WTC11 (cell line): ENCODE results near the gene CYP46A1. TPM values are rescaled to one million over a fixed set of nuclear protein-coding genes. Genes with fewer than 3 reads are reported as not detected.

Experiments used
- ATAC-seq: fragments of 200-7000 bp; cut with Tn5 transposase; 2 replicates; pipeline ENCODE4 v1.10.0; 2021; ENCODE audit warnings: mild to moderate bottlenecking, moderate library complexity
- CTCF ChIA-PET: fragments of 300-600 bp; sonication (Branson Sonifier 250); formaldehyde crosslinking; loops from one replicate; lab custom pipeline; 2021; ENCODE audit warnings: antibody characterized with exemption; lab: Charles Lee
- POLR2A ChIA-PET: fragments of 350-600 bp; sonication (Branson Sonifier 250); formaldehyde crosslinking; loops from one replicate; lab custom pipeline; 2021; ENCODE audit warnings: antibody characterized with exemption; lab: Charles Lee
- DNase-seq: peaks from one replicate; pipeline ENCODE4 v3.0.0; 2021; ENCODE audit warnings: low spot score
- H3K27ac Mint-ChIP-seq: 2 replicates; pipeline ENCODE4 v1.8.0; 2021; ENCODE audit warnings: mixed read lengths
- H3K27me3 Mint-ChIP-seq: 2 replicates; pipeline ENCODE4 v1.8.0; 2021; ENCODE audit warnings: low read depth, mild to moderate bottlenecking, moderate library complexity, mixed read lengths
- H3K36me3 Mint-ChIP-seq: 2 replicates; pipeline ENCODE4 v1.8.0; 2021; ENCODE audit warnings: mixed read lengths
- H3K4me1 Mint-ChIP-seq: 2 replicates; pipeline ENCODE4 v1.8.0; 2022; ENCODE audit warnings: mixed read lengths
- H3K4me3 Mint-ChIP-seq: 2 replicates; pipeline ENCODE4 v1.8.0; 2021; ENCODE audit warnings: mild to moderate bottlenecking, moderate library complexity, mixed read lengths
- H3K9me3 Mint-ChIP-seq: 2 replicates; pipeline ENCODE4 v1.8.0; 2021; ENCODE audit warnings: mixed read lengths
- AR ChIP-seq: fragments of 250-450 bp; sonication (Bioruptor Pico); IDR thresholded peaks from 2 replicates; pipeline ENCODE4 v1.9.0; 2021; ENCODE audit warnings: mild to moderate bottlenecking
- CTCF ChIP-seq: fragments of 200-600 bp; IDR thresholded peaks from 2 replicates; pipeline ENCODE4 v1.8.0; 2022; ENCODE audit warnings: antibody characterized with exemption
- ELF4 ChIP-seq: sonication (generic); formaldehyde crosslinking; IDR thresholded peaks from 2 replicates; pipeline ENCODE4 v1.8.1; 2022; ENCODE audit warnings: low read depth, mild to moderate bottlenecking, moderate library complexity, missing genetic modification reagents
- FOXK1 ChIP-seq: sonication (generic); formaldehyde crosslinking; IDR thresholded peaks from 2 replicates; pipeline ENCODE4 v1.8.0; 2022; ENCODE audit warnings: mild to moderate bottlenecking, moderate library complexity, missing genetic modification reagents
- GRHL2 ChIP-seq: fragments of 250-450 bp; sonication (Bioruptor Pico); IDR thresholded peaks from 2 replicates; pipeline ENCODE4 v1.8.0; 2022; ENCODE audit warnings: mild to moderate bottlenecking, moderate library complexity; ENCODE audit not compliant: insufficient replicate concordance, severe bottlenecking
- HMGXB4 ChIP-seq: sonication (generic); formaldehyde crosslinking; IDR thresholded peaks from 2 replicates; pipeline ENCODE4 v1.8.1; 2023; ENCODE audit warnings: mild to moderate bottlenecking, moderate library complexity, missing genetic modification reagents
- IRF1 ChIP-seq: sonication (generic); formaldehyde crosslinking; IDR thresholded peaks from 2 replicates; pipeline ENCODE4 v1.8.0; 2023; ENCODE audit warnings: missing genetic modification reagents
- MYBL2 ChIP-seq: sonication (generic); formaldehyde crosslinking; IDR thresholded peaks from 2 replicates; pipeline ENCODE4 v1.8.1; 2023; ENCODE audit warnings: mild to moderate bottlenecking, moderate library complexity, missing genetic modification reagents
- NFATC4 ChIP-seq: fragments of 250-450 bp; sonication (Bioruptor Pico); IDR thresholded peaks from 2 replicates; pipeline ENCODE4 v1.9.0; 2021; ENCODE audit warnings: mild to moderate bottlenecking
- NFYB ChIP-seq: sonication (generic); formaldehyde crosslinking; conservative IDR thresholded peaks from 2 replicates; pipeline ENCODE4 v1.8.0; 2022; ENCODE audit warnings: low read depth, missing genetic modification reagents
- NR1H2 ChIP-seq: sonication (generic); formaldehyde crosslinking; IDR thresholded peaks from 2 replicates; pipeline ENCODE4 v1.9.0; 2021; ENCODE audit warnings: mild to moderate bottlenecking, moderate library complexity, missing genetic modification reagents
- NR2C2 ChIP-seq: sonication (generic); formaldehyde crosslinking; IDR thresholded peaks from 2 replicates; pipeline ENCODE4 v1.8.0; 2022; ENCODE audit warnings: mild to moderate bottlenecking, missing genetic modification reagents
- PRDM15 ChIP-seq: sonication (generic); formaldehyde crosslinking; IDR thresholded peaks from 2 replicates; pipeline ENCODE4 v1.8.0; 2022; ENCODE audit warnings: missing genetic modification reagents
- RORB ChIP-seq: fragments of 250-450 bp; sonication (Bioruptor Pico); IDR thresholded peaks from 2 replicates; pipeline ENCODE4 v1.9.0; 2021; ENCODE audit warnings: mild to moderate bottlenecking
- USF2 ChIP-seq: sonication (generic); formaldehyde crosslinking; IDR thresholded peaks from 2 replicates; pipeline ENCODE4 v1.8.1; 2023; ENCODE audit warnings: mild to moderate bottlenecking, missing genetic modification reagents, moderate library complexity
- ZNF138 ChIP-seq: sonication (generic); formaldehyde crosslinking; conservative IDR thresholded peaks from 2 replicates; pipeline ENCODE4 v1.8.1; 2022; ENCODE audit warnings: mild to moderate bottlenecking, moderate library complexity, missing genetic modification reagents
- ZNF263 ChIP-seq: sonication (generic); formaldehyde crosslinking; IDR thresholded peaks from 2 replicates; pipeline ENCODE4 v1.8.1; 2022; ENCODE audit warnings: low read depth, mild to moderate bottlenecking, moderate library complexity, missing genetic modification reagents
- ZNF671 ChIP-seq: fragments of 250-450 bp; sonication (Bioruptor Pico); IDR thresholded peaks from 2 replicates; pipeline ENCODE4 v1.8.0; 2021; ENCODE audit warnings: mild to moderate bottlenecking
- total RNA-seq: library from RNA; stranded (reverse); gene quantifications from 3 replicates; pipeline ENCODE4 v1.2.3, GENCODE V29; 2021

The CYP46A1 gene
- total RNA-seq, 1 experiment from 2014 or later: 0.77 TPM

- no peak for TF ChIP-seq NFATC4 (CRISPR knock-in tag)
- no peak for TF ChIP-seq AR (CRISPR knock-in tag)
Measured at GRCh38 chr14:99742509-99743487, 58.7 kb downstream of the CYP46A1 start (continued).

GRCh38 chr14:99744199-99744872 lies 60.2 kb downstream of the CYP46A1 start:
- ATAC-seq (peak; percentile 70), DNase-seq (peak; percentile 44)
- Mint-ChIP-seq H3K9me3 (no peaks in the 10 kb centered on the region), H3K4me1 (peaks cover 26% of the 10 kb centered on the region), H3K4me3 (peak overlapping the region; percentile 43), H3K27me3 (peaks cover 5% of the 10 kb centered on the region; the same call in 1 of the 2 replicates), H3K36me3 (no peaks in the 10 kb centered on the region), H3K27ac (peak overlapping the region; percentile 66)
- TF ChIP-seq USF2 (CRISPR knock-in tag): peak; percentile 40
- no peak for TF ChIP-seq GRHL2 (CRISPR knock-in tag)
- ChIA-PET CTCF (interaction anchor here (1.0 to 1.1 kb wide), 3 partner anchors 12 to 67 kb away, joined by 3 read pairs; no protein-coding TSS in a partner anchor), POLR2A (no interaction called here)

GRCh38 chr14:99744873-99745224 lies 60.8 kb downstream of the CYP46A1 start:
- no peaks in the 10 kb centered on the region for H3K36me3 Mint-ChIP-seq
- peaks cover 5% of the 10 kb centered on the region; the same call in 1 of the 2 replicates for H3K27me3 Mint-ChIP-seq
- POLR2A ChIA-PET: no interaction called here
- TF ChIP-seq PRDM15 (CRISPR knock-in tag) (no peak), NR2C2 (CRISPR knock-in tag) (no peak), ZNF671 (CRISPR knock-in tag) (no peak), RORB (CRISPR knock-in tag) (no peak), IRF1 (CRISPR knock-in tag) (no peak), HMGXB4 (CRISPR knock-in tag) (no peak), ZNF138 (no peak), NFATC4 (CRISPR knock-in tag) (no peak), ELF4 (CRISPR knock-in tag) (no peak), MYBL2 (CRISPR knock-in tag) (no peak), CTCF (no peak), ZNF263 (CRISPR knock-in tag) (no peak), NR1H2 (CRISPR knock-in tag) (no peak), FOXK1 (CRISPR knock-in tag) (no peak), NFYB (CRISPR knock-in tag) (no peak)

More at GRCh38 chr14:99744873-99745224, 60.8 kb downstream of the CYP46A1 start:
- Mint-ChIP-seq H3K27ac (no peak overlapping the region), H3K4me3 (peak overlapping the region; percentile 43; the same call in 1 of the 2 replicates), H3K4me1 (peaks cover 26% of the 10 kb centered on the region), H3K9me3 (no peaks in the 10 kb centered on the region)
- DNase-seq: no peak
- no peak for ATAC-seq
- CTCF ChIA-PET: interaction anchor here (0.6 to 1.1 kb wide), 3 partner anchors 10 to 15 kb away, joined by 3 read pairs; no protein-coding TSS in a partner anchor
